HEK293T (cell line): Measurements from ENCODE around the gene RNF144A.

Experiments used
- CTCF ChIA-PET: fragments of 350-600 bp; formaldehyde crosslinking; extraction: SDS; loops from one replicate; lab custom pipeline; 2021; ENCODE audit warnings: antibody characterized with exemption, inconsistent platforms; lab: Yijun Ruan, JAX
- POLR2A ChIA-PET: fragments of 350-600 bp; formaldehyde crosslinking; extraction: SDS; loops from one replicate; lab custom pipeline; 2020; ENCODE audit warnings: antibody characterized with exemption, inconsistent platforms; lab: Yijun Ruan, JAX
- DNase-seq: peaks from one replicate; pipeline ENCODE4 v3.0.0; 2012; ENCODE audit warnings: mixed read lengths; ENCODE audit errors: extremely low spot score
- ARNT ChIP-seq: fragments of 450-650 bp; IDR thresholded peaks from 2 replicates; pipeline ENCODE4 v1.6.1; 2017; ENCODE audit warnings: mild to moderate bottlenecking
- BHLHE40 ChIP-seq: fragments of 450-650 bp; IDR thresholded peaks from 2 replicates; pipeline ENCODE4 v1.6.1; 2016; ENCODE audit warnings: mild to moderate bottlenecking, moderate library complexity, borderline replicate concordance
- CTBP1 ChIP-seq: fragments of 450-650 bp; IDR thresholded peaks from 2 replicates; pipeline ENCODE4 v1.6.1; 2016; ENCODE audit warnings: borderline replicate concordance
- ELF4 ChIP-seq: fragments of 450-650 bp; IDR thresholded peaks from 2 replicates; pipeline ENCODE4 v1.6.1; 2017; ENCODE audit warnings: antibody characterized with exemption
- FOXA1 ChIP-seq: fragments of 450-650 bp; IDR thresholded peaks from 2 replicates; pipeline ENCODE4 v1.6.1; 2016; ENCODE audit warnings: mild to moderate bottlenecking
- FOXK2 ChIP-seq: fragments of 450-650 bp; IDR thresholded peaks from 2 replicates; pipeline ENCODE4 v1.6.1; 2016; ENCODE audit warnings: mild to moderate bottlenecking
- FOXM1 ChIP-seq: fragments of 450-650 bp; IDR thresholded peaks from 2 replicates; pipeline ENCODE4 v1.6.1; 2017; ENCODE audit warnings: mild to moderate bottlenecking, borderline replicate concordance
- HDGF ChIP-seq: fragments of 450-650 bp; IDR thresholded peaks from 2 replicates; pipeline ENCODE4 v1.6.1; 2017; ENCODE audit warnings: antibody characterized with exemption, borderline replicate concordance
- L3MBTL2 ChIP-seq: fragments of 450-650 bp; conservative IDR thresholded peaks from 2 replicates; pipeline ENCODE4 v1.6.1; 2016; ENCODE audit warnings: mild to moderate bottlenecking
- LEF1 ChIP-seq: fragments of 450-650 bp; IDR thresholded peaks from 2 replicates; pipeline ENCODE4 v1.6.1; 2017; ENCODE audit warnings: mild to moderate bottlenecking, borderline replicate concordance
- NFRKB ChIP-seq: fragments of 450-650 bp; IDR thresholded peaks from 2 replicates; pipeline ENCODE4 v1.6.1; 2016; ENCODE audit warnings: mild to moderate bottlenecking, moderate library complexity
- SP1 ChIP-seq: fragments of 450-650 bp; IDR thresholded peaks from 2 replicates; pipeline ENCODE4 v1.6.1; 2017
- SUZ12 ChIP-seq: fragments of 450-650 bp; IDR thresholded peaks from 2 replicates; pipeline ENCODE4 v1.6.1; 2016; ENCODE audit warnings: mild to moderate bottlenecking
- TARDBP ChIP-seq: fragments of 450-650 bp; IDR thresholded peaks from 2 replicates; pipeline ENCODE4 v1.6.1; 2016
- ZNF384 ChIP-seq: fragments of 450-650 bp; IDR thresholded peaks from 2 replicates; pipeline ENCODE4 v1.6.1; 2016
- TF ChIP-seq, protein P1 (sequence below): fragments of 450-650 bp; IDR thresholded peaks from 2 replicates; pipeline ENCODE4 v1.6.1; 2016

The RNF144A gene

DNA sequence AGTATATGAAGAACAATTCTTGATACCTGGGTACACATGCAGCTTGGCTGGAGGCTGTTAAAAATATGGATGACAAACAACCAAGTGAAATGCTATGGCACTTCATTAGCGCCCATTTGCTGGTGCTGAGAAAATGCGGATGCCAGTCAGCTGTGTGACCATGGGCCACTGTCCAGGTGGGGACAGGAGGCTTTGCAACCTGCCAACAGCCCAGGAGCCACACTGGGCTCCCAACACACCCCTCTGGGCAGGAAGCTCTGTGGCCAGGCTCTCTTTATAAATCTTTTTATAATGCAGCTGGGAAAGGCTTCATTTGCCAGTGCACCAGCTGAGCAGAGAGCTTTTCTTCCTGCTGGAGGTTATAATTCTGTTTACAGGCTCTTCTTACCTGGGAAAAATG, 19.9 kb downstream of the RNF144A start:
- CTCF ChIA-PET = no interaction called here
- DNase-seq = no peak
- no peak for TF ChIP-seq ARNT
- no peak for TF ChIP-seq SUZ12
- TF ChIP-seq, protein P1, sequence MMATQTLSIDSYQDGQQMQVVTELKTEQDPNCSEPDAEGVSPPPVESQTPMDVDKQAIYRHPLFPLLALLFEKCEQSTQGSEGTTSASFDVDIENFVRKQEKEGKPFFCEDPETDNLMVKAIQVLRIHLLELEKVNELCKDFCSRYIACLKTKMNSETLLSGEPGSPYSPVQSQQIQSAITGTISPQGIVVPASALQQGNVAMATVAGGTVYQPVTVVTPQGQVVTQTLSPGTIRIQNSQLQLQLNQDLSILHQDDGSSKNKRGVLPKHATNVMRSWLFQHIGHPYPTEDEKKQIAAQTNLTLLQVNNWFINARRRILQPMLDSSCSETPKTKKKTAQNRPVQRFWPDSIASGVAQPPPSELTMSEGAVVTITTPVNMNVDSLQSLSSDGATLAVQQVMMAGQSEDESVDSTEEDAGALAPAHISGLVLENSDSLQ = no peak
- TF ChIP-seq L3MBTL2 = no peak
- TF ChIP-seq ELF4 = no peak
- POLR2A ChIA-PET = no interaction called here

- CTCF ChIA-PET = no interaction called here
- POLR2A ChIA-PET = no interaction called here
- no peak for TF ChIP-seq ARNT
- DNase-seq = no peak
Observed at GRCh38 chr2:6937582-6937981, 20.4 kb downstream of the RNF144A start.

- ChIA-PET POLR2A (no interaction called here), CTCF (no interaction called here)
- TF ChIP-seq ZNF384 (no peak), L3MBTL2 (no peak), FOXK2 (no peak), TARDBP (no peak), LEF1 (no peak), SP1 (no peak), FOXA1 (no peak), HDGF (no peak), SUZ12 (no peak), ELF4 (no peak), NFRKB (no peak), BHLHE40 (no peak), ARNT (no peak), CTBP1 (no peak)
- no peak for DNase-seq
Observed at GRCh38 chr2:6939071-6939470, 21.9 kb downstream of the RNF144A start.

DNA sequence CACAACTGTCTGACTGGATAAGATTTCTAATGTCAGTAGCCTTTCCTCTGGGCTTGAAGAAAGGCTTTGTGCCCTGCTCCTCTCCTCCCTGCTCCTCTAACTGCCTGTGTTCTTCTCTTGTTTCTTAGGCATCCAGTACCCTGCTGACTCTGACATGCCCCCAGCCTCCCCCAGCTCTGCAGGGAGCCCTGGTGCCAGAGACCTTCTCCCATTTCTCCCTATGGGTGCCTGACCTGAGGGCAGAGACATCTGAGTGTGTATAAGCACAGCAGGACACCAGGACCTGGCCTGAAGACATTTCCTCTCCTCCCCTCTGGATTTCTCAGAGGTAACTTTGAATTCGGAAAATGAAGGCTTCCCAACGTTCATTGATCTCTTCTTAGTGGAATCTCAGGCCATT, 23.6 kb downstream of the RNF144A start:
- no peak for TF ChIP-seq SUZ12
- no peak for TF ChIP-seq FOXM1
- no peak for TF ChIP-seq ELF4
- TF ChIP-seq, protein P1 = no peak
- no peak for TF ChIP-seq TARDBP
- ChIA-PET CTCF (no interaction called here), POLR2A (no interaction called here)
- no peak for DNase-seq

GRCh38 chr2:6941299-6942046, 24.3 kb downstream of the RNF144A start:
- TF ChIP-seq NFRKB = no peak
- no peak for TF ChIP-seq ZNF384
- TF ChIP-seq, protein P1 = no peak
- TF ChIP-seq FOXK2 = no peak
- no peak for TF ChIP-seq BHLHE40
- TF ChIP-seq ARNT = no peak
- ChIA-PET POLR2A (no interaction called here), CTCF (no interaction called here)

DNA sequence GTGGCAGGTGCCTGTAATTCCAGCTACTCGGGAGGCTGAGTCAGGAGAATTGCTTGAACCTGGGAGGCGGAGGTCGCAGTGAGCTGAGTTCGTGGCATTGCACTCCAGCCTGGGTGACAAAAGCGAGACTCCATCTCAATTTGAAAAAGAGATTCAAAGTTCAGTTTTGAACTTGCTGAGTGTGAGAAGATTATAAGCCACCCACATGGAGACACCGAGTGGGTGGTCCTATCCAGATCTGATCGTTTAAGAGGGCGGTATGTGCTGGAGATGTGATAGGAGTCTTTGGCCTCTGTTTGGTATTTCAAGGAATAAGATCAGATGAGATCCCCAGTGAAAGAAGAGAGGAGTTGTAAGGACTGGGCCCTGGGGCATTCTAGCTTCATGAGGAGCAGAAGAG, 25.6 kb downstream of the RNF144A start:
- CTCF ChIA-PET = no interaction called here
- POLR2A ChIA-PET = no interaction called here
- DNase-seq = no peak
- TF ChIP-seq LEF1 (no peak), BHLHE40 (no peak), NFRKB (no peak), ELF4 (no peak), TARDBP (no peak), FOXA1 (no peak), ZNF384 (no peak), SP1 (no peak), ARNT (no peak), L3MBTL2 (no peak), FOXK2 (no peak), SUZ12 (no peak), HDGF (no peak), CTBP1 (no peak)
- TF ChIP-seq, protein P1 = no peak

More at GRCh38 chr2:6941299-6942046, 24.3 kb downstream of the RNF144A start:
- no peak for DNase-seq
